HG02678 (cell line): Measurements from ENCODE around the gene OGN.
"Not testable (repeated sequence)": the region's sequence is repeated elsewhere in the genome, so short reads cannot be mapped to it uniquely, and the experiment has no call there.

ENCODE experiments used
- ATAC-seq: cut with Tn5 transposase; IDR thresholded peaks from one replicate; pipeline ENCODE4 v1.9.1; 2021; ENCODE audit warnings: mild to moderate bottlenecking, moderate library complexity; ENCODE audit not compliant: unreplicated experiment

The OGN gene

GRCh38 chr9:92404042-92404836 is at the start of gene OGN:
OGN (minus strand) TSS chr9:92404578; CDS start chr9:92403407, 1,171 bp downstream.
- ATAC-seq, result no peak

GRCh38 chr9:92446536-92446935 is 42.2 kb upstream of the OGN start:
- ATAC-seq, result no peak

- ATAC-seq, result no peak
Observed at GRCh38 chr9:92444841-92445240, 40.5 kb upstream of the OGN start.

- ATAC-seq, result peak; percentile 42
Observed at GRCh38 chr9:92440751-92441046, 36.3 kb upstream of the OGN start.

GRCh38 chr9:92439921-92440750 is 35.8 kb upstream of the OGN start:
- no peak for ATAC-seq

GRCh38 chr9:92438900-92439526 is 34.6 kb upstream of the OGN start:
- no peak for ATAC-seq

- no peak for ATAC-seq
Observed at GRCh38 chr9:92435263-92435662, 30.9 kb upstream of the OGN start.

GRCh38 chr9:92432972-92433548 is 28.7 kb upstream of the OGN start:
- ATAC-seq, result no peak

GRCh38 chr9:92432350-92432749 is 28.0 kb upstream of the OGN start:
- ATAC-seq, result no peak

- ATAC-seq, result no peak
Observed at GRCh38 chr9:92429836-92430235, 25.5 kb upstream of the OGN start.

GRCh38 chr9:92426501-92427145 is 22.2 kb upstream of the OGN start:
- no peak for ATAC-seq

- no peak for ATAC-seq
Observed at GRCh38 chr9:92425474-92425873, 21.1 kb upstream of the OGN start.

GRCh38 chr9:92424340-92424739 is 20.0 kb upstream of the OGN start, which contains the start of gene OMD:
OMD (minus strand) TSS chr9:92424471; CDS start chr9:92417558, 6,913 bp downstream.
- no peak for ATAC-seq

GRCh38 chr9:92423612-92424011 is 19.2 kb upstream of the OGN start:
- ATAC-seq, result no peak

GRCh38 chr9:92422611-92423338 is 18.4 kb upstream of the OGN start:
- ATAC-seq, result no peak

- ATAC-seq, result no peak
Observed at GRCh38 chr9:92414566-92414965, 10.2 kb upstream of the OGN start.

- not testable (repeated sequence) for ATAC-seq
Observed at GRCh38 chr9:92411157-92411556, 6.8 kb upstream of the OGN start.

- no peak for ATAC-seq
Observed at GRCh38 chr9:92408747-92409478, 4.5 kb upstream of the OGN start.

GRCh38 chr9:92407818-92408217 is 3.4 kb upstream of the OGN start:
- ATAC-seq, result no peak
